ENCODE results near the gene FUT7. TPM values are rescaled to one million over a fixed set of nuclear protein-coding genes. Genes with fewer than 3 reads are reported as not detected.

FUT7 gene
- total and polyA plus RNA-seq, 2 donors, result 0.18 TPM; not detected in 1

DNA sequence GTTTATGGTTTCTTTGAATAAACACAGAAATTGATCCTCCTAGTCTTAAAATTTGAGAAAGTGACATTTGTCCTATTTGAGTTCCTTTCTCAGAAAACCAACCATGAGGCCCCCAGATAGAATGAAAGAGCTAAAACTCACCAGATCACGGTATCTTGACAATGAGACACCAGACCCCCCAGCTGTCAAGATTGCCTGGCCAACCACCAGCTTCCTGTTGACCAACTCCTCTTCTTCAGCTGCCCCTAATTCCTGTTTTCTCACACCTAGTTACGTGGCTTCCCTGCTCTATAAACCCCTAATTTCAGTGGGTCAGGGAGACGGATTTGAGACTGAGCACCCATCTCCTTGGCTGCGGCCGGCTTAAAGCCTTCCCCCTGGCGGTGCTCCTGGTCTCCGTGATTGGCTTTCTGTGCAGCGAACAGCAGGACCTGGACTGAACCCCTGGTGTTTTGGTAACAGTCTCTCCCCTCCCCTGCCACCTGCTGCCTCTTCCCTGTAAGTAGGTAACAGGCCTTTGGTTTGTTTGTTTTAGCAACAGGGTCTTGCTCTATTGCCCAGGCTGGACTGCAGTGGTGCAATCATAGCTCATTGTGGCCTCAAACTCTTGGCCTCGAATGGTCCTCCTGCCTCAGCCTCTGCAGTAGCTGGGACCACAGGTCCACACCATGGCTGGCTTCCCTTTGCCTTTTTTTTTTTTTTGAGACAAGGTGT, 26.8 kb upstream of the FUT7 start:
- no peak for DNase-seq (ENCODE audit: extremely low spot score)
- Histone ChIP-seq H3K27ac (ENCODE audit: low read depth) (no peak overlapping the region), H3K4me3 (ENCODE audit: low read depth, low read length) (no peak overlapping the region), H3K4me1 (ENCODE audit: insufficient read depth) (no peaks in the 10 kb centered on the region), H3K36me3 (ENCODE audit: insufficient read depth) (no peaks in the 10 kb centered on the region)
- 91% methylated on average over 9 of the region's 9 CpGs for WGBS

DNA sequence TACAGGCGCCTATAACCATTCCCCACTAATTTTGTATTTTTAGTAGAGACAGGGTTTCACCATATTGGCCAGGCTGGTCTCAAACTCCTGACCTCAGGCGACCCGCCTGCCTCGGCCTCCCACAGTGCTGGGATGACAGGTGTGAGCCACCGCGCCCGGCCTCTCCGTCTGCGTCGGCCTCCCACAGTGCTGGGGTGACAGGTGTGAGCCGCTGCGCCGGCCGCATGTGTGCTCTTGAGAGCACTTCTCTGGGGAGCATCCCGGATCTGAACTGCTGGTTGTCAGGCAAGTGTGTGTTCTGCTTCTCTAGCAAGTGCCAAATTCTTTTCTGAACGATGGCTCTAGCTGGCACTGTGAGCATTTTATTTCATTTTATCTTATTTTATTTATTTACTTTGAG, 25.7 kb upstream of the FUT7 start:
- no peak for DNase-seq (ENCODE audit: extremely low spot score)
- H3K27ac ChIP-seq (ENCODE audit: low read depth), result no peak overlapping the region
- WGBS, result 65% methylated on average over 16 of the region's 16 CpGs

DNA sequence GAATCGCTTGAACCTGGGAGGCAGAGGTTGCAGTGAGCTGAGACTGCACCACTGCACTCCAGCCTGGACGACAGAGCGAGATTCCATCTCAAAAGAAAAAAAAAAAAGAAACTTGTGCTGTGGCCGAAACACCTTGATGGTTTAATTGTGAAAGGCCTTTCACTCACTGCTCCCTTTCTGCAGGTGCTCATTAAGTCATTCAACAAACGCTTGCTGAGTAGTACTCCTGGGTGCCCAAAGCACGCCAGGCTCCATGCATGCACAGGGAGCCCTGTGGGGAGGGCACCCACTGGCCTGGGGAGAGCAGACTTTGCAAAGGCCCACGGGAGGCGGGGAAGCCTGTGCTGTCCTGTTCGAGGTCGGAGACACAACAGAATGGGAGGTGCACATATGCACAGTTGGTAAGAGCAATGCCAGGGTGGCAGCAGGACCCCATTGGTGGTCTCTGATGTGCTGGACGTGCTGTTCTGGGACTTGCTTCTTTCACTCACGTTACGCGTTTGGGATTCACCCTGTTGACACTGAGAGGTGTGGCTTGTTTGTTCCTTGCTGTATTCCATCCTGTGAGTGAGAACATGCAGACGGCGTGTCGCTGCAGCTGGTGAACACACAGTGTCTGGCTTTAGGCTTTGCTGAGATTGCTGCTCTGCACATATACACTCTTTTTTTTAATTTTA, 25.0 kb upstream of the FUT7 start:
- DNase-seq (ENCODE audit: extremely low spot score), result no peak
- no peak overlapping the region for H3K4me3 ChIP-seq (ENCODE audit: low read depth, low read length)
- no peaks in the 10 kb centered on the region for H3K36me3 ChIP-seq (ENCODE audit: insufficient read depth)
- WGBS, result 67% methylated on average over 17 of the region's 17 CpGs
- H3K27ac ChIP-seq (ENCODE audit: low read depth), result no peak overlapping the region
- no peaks in the 10 kb centered on the region for H3K4me1 ChIP-seq (ENCODE audit: insufficient read depth)

More for the DNA sequence above, 25.7 kb upstream of the FUT7 start:
- Histone ChIP-seq H3K4me3 (ENCODE audit: low read depth, low read length) (no peak overlapping the region), H3K36me3 (ENCODE audit: insufficient read depth) (no peaks in the 10 kb centered on the region), H3K4me1 (ENCODE audit: insufficient read depth) (no peaks in the 10 kb centered on the region)

DNA sequence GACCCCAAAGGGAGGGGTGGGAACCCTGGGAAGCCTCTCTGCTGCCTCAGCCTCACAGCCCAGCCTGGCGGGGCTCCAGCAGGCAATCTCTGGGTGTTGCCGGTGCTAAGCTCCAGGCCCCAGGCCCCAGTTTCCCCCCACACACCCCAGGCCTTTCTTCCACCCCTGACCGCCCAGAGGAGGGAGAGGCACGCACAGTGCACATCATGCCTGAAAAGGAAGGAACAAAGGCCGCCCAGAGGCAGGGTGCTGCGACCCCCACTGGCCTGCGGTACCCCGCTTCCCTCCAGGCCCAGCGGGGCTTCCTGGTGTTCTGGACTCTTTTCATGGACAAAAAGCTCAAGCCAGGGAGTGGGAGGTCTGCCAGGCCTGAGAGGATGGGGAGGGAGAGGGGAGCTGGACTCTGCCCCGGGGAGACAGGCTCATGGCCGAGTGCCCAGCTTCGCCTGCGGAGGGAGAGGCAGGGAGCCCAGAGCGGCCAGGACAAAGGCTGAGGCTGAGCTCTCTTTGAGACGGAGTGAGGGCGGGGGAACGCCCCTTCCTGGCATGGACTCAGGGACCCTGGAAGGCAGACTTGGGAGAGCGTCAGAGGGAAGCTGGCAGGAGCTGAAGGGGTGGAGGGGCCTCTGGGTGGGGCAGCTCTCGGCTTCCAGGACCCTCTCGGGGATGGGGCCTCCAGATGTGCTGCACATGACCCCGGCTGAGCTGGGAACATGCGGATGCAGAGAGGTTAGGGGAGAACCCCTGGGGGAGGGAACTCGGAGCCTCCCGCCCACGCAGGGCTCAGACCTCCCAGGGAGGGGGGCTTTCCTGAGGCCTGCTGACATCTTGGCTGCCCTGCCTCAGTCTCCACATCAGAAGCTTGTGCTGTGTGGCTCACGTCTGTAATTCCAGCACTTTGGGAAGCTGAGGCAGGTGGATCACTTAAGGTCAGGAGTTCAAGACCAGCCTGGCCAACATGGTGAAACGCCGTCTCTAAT, 23.8 kb upstream of the FUT7 start:
- no peak overlapping the region for H3K27ac ChIP-seq (ENCODE audit: low read depth)
- H3K36me3 ChIP-seq (ENCODE audit: insufficient read depth), result no peaks in the 10 kb centered on the region
- DNase-seq (ENCODE audit: extremely low spot score), result peak; percentile 89
- H3K4me1 ChIP-seq (ENCODE audit: insufficient read depth), result no peaks in the 10 kb centered on the region
- H3K4me3 ChIP-seq (ENCODE audit: low read depth, low read length), result no peak overlapping the region
- WGBS, result 22% methylated on average over 28 of the region's 28 CpGs

DNA sequence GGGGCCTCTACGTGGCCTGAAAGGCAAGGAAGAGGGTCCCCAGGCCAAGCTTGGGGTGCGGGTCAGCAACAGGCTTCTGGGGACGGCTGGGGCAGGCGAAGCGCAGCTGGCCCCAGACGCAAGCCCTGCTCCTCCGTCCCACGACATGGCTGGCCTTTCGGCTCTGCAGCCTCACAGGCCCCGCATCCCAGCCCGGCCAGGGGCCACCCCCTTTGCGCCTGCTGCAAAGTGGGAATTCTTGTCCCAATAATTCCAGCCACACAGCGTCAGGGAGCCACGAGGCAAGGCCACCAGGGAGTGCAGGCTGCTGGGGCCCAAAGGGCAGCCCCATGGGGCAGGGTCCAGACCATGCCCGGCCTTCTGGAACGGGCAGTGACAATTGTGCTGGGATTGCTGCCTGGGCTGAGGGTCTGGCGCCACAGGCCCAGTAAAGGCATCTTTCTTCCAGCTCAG, 23.1 kb upstream of the FUT7 start:
- no peak for DNase-seq (ENCODE audit: extremely low spot score)
- H3K4me1 ChIP-seq (ENCODE audit: insufficient read depth), result no peaks in the 10 kb centered on the region
- 63% methylated on average over 17 of the region's 17 CpGs for WGBS

DNA sequence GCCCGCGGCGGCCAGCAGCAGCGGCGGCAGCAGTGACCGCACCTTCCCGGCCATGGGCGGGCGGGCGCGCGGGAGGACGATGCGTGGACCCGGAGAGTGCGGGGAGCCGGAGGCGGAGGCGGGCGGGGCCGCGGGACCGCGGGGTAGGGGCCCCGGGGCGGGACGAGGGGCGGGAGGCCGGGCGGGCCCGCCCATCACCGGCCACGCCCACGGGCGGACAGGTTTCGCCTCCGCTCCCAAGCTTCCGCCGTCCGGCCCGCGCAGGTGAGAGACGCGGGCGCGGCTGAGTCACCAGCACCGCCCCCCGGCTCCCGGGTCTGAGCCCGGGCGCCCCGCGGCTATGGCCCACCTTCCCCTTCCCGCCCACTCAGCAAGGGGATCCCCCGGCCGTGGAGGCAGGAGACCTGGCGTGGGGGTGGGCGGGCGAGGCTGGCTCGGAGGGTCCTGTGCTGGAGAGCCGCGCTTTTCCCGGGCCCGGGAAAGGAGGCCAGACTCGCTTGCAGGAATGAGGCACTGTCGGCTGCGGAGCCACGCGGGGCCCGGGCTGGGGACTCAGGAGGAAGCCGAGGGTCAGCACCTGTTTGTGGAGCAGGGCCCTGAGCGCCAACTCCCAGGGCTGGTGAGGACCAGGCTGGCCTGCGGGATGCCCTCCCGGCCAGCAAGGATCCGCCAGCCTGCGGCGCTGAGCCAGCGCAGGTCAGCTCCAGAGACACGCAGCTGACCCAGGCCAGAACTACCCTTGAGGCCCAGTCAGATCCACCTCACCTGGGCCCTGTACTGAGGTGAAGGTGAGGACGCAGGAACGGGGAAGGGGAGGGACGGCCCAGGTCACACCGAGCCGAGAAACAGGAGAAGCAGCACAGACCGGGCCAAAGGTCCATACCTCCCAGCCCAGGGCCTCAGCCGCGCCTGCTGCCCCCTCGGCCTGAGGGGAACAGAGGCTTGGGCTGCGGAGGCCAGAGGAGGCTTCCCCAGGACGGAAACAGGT, 22.4 kb upstream of the FUT7 start, which contains the start of gene ENTPD2:
TSS of gene ENTPD2 (minus strand) at position 118 of the 988 bp plus-strand sequence. CDS start at position 54, 64 bp downstream.
- no peaks in the 10 kb centered on the region for H3K4me1 ChIP-seq (ENCODE audit: insufficient read depth)
- peak within 1 kb of the TSS; percentile 38 for H3K4me3 ChIP-seq (ENCODE audit: low read depth, low read length)
- no peak for DNase-seq (ENCODE audit: extremely low spot score)
- H3K27ac ChIP-seq (ENCODE audit: low read depth), result no peak within 1 kb of the TSS
- WGBS, result 24% methylated on average over 90 of the region's 90 CpGs
- no peaks in the 10 kb centered on the region for H3K36me3 ChIP-seq (ENCODE audit: insufficient read depth)

More for the DNA sequence above, 23.1 kb upstream of the FUT7 start:
- Histone ChIP-seq H3K4me3 (ENCODE audit: low read depth, low read length) (no peak overlapping the region), H3K36me3 (ENCODE audit: insufficient read depth) (no peaks in the 10 kb centered on the region), H3K27ac (ENCODE audit: low read depth) (no peak overlapping the region)

DNA sequence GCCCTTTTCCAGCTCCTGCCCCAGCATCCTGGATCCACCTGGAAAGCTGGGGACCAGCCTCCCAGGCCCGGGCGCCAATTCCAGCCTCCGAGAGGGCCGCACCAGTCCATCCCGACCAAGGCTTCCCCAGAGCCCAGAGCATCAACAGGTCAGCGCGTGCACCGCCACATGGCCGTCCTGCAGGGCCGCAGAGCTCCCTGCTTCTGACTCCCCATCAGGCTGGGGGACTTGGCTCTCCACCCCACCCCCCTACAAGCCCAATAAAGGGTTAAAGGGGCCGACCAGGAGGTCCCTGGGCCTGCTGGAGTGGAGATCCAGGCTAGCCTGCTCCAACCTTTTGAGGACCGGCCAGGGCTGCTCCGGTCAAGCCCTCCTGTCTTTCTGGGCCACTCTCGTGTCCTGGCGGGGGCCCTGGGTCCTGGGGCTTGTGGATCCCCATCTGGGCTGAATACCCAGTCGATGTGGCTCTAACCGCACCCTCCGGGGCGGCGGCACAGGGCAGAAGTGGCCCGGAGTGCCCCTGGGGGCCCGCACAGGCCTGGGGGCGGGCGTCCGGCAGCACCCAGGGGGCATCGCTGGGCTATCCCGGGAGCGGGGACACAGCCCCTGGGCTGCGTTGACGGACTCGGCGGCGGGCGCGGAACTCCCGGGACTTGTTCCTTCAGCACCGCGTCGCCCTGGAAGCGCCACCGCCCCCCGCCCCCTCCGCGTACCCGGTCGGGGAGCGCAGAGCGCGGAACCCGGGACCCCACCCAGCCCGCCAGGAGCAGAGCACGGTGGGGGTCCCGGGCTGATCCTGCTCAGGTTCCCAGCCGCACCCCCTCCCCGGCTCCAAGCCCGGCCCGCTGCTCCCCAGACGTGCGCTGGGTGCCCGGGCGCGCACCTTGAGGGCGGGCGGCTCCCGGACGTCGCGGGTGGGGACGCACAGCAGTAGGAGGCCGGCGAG, 21.4 kb upstream of the FUT7 start:
- H3K4me3 ChIP-seq (ENCODE audit: low read depth, low read length), result peak overlapping the region; percentile 38
- no peak for DNase-seq (ENCODE audit: extremely low spot score)
- no peaks in the 10 kb centered on the region for H3K4me1 ChIP-seq (ENCODE audit: insufficient read depth)
- H3K36me3 ChIP-seq (ENCODE audit: insufficient read depth), result no peaks in the 10 kb centered on the region
- no peak overlapping the region for H3K27ac ChIP-seq (ENCODE audit: low read depth)
- 18% methylated on average over 71 of the region's 71 CpGs for WGBS

DNA sequence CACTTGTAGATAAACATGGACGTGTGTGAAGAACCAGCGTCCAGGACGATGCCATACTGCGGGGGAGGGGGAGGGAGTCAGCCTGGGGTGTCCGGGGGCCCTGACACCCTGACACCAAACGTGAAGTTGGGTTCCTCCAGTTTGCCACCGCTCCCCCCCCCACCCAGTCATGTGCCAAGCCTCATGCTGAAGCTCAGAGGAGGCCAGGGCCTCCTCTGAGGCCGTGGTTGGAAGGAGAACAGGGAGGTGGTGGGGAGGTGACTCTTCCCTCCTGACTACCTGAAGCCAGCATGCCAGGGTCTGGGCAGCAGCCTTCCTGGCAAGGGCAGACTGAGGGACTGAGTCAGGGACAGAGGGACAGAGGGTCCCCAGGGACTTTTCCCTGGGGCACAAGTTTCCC, 20.4 kb upstream of the FUT7 start:
- H3K27ac ChIP-seq (ENCODE audit: low read depth), result no peak overlapping the region
- 85% methylated on average over 8 of the region's 8 CpGs for WGBS
- no peaks in the 10 kb centered on the region for H3K36me3 ChIP-seq (ENCODE audit: insufficient read depth)
- no peak for DNase-seq (ENCODE audit: extremely low spot score)
- no peak overlapping the region for H3K4me3 ChIP-seq (ENCODE audit: low read depth, low read length)
- no peaks in the 10 kb centered on the region for H3K4me1 ChIP-seq (ENCODE audit: insufficient read depth)

DNA sequence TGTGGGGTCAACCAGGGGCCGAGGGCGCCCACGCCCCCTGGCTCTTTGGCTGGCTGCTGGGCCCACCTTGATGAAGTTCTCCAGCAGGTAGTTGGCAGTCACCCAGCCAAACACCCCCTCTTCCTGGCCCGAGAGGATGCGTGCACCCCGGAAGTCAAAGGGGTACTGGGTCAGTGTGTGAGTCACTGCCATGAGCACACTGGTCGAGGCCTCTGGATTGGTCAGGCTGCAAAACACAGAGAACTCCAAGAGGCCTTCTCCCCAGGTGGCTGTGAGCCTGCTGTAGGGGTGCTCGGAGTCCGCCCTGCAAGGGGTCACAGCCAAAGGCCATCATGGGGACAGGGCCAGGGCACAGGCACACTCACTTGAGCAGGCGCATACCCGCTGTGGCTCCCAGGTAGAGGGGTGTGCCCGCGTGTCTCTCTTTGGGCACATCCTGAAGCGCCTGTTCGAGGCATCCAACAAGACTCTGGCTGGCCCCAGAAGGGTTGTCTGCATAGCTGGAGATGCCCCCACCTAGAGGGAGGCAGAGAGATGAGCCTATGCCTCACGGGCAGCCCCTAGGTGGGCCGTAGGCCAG, 19.3 kb upstream of the FUT7 start:
- DNase-seq (ENCODE audit: extremely low spot score), result no peak
- no peak overlapping the region for H3K4me3 ChIP-seq (ENCODE audit: low read depth, low read length)
- H3K4me1 ChIP-seq (ENCODE audit: insufficient read depth), result no peaks in the 10 kb centered on the region
- no peaks in the 10 kb centered on the region for H3K36me3 ChIP-seq (ENCODE audit: insufficient read depth)
- 92% methylated on average over 17 of the region's 17 CpGs for WGBS
- H3K27ac ChIP-seq (ENCODE audit: low read depth), result no peak overlapping the region

DNA sequence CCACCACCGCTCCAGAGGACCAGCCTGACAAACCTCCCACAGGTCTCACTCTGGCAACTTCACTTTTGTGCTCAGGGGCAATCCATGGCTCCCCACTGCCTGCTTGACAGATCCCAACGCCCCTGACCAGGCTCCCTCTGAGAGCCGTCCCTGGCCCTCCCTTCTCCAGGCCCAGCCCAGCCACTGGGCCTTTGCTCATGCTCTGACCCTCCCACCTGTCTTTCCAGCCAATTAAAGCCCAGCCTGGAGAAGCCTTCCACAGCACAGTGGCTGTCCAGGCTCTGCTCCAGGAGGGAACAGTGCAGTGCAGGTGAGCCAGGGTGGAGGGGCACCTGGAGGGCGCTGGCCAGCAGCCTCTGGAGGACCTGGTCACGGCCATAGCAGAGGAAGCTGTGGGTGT, 18.7 kb upstream of the FUT7 start:
- DNase-seq (ENCODE audit: extremely low spot score), result no peak
- Histone ChIP-seq H3K4me1 (ENCODE audit: insufficient read depth) (no peaks in the 10 kb centered on the region), H3K4me3 (ENCODE audit: low read depth, low read length) (no peak overlapping the region), H3K36me3 (ENCODE audit: insufficient read depth) (no peaks in the 10 kb centered on the region), H3K27ac (ENCODE audit: low read depth) (no peak overlapping the region)
- 94% methylated on average over 5 of the region's 5 CpGs for WGBS

DNA sequence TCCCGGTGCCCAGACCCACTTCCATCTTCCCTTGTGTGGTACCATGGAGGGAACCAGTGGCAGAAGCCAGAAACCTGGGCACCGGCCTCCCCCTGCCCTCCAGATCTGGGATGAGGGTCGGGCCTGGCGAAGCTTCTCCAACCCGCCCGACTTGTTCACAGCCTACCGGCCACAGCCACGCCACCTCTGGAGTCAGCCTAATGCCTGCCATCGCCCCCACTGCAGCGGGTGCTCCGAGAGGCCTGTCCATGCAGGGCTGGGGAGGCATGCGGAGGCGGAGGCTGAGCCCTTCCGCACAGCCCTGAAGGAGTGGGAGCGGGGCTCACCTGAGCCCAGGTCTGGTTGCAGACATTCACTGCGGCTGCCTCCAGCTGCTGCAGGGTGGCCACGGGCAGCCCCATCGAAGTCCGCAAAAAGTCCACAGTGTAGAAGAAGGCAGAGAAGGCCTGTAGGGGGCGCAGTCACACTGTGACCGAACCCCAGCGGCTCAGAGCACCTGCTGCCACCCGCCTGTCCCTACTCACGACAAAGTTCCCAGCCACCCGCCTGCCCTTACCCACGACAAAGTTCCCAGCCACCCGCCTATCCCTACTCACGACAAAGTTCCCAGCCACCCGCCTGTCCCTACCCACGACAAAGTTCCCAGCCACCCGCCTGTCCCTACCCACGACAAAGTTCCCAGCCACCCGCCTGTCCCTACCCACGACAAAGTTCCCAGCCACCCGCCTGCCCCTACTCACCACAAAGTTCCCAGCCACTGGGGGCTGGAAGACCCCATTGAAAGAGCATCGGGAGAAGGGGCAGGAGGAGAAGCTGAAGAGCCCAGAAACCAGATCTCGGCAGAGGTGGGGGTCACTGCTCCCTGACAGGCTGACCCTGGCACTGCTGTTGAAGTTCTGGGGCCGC, 17.9 kb upstream of the FUT7 start:
- no peak for DNase-seq (ENCODE audit: extremely low spot score)
- no peaks in the 10 kb centered on the region for H3K36me3 ChIP-seq (ENCODE audit: insufficient read depth)
- no peak overlapping the region for H3K4me3 ChIP-seq (ENCODE audit: low read depth, low read length)
- no peak overlapping the region for H3K27ac ChIP-seq (ENCODE audit: low read depth)
- H3K4me1 ChIP-seq (ENCODE audit: insufficient read depth), result no peaks in the 10 kb centered on the region
- WGBS, result 53% methylated on average over 38 of the region's 38 CpGs

All from urinary bladder (tissue), 4 donors.